HG02840 (cell line): Measurements from ENCODE around the gene ZNF385B.
"Not testable (repeated sequence)": the region's sequence is repeated elsewhere in the genome, so short reads cannot be mapped to it uniquely, and the experiment has no call there.

Source experiments
- ATAC-seq: cut with Tn5 transposase; IDR thresholded peaks from one replicate; pipeline ENCODE4 v1.9.1; 2021; ENCODE audit warnings: mild to moderate bottlenecking, moderate library complexity, moderate number of reproducible peaks; ENCODE audit not compliant: unreplicated experiment, low FRiP score

ZNF385B gene

GRCh38 chr2:179460181-179460929 is 401.1 kb downstream of the ZNF385B start:
- ATAC-seq, result no peak

DNA sequence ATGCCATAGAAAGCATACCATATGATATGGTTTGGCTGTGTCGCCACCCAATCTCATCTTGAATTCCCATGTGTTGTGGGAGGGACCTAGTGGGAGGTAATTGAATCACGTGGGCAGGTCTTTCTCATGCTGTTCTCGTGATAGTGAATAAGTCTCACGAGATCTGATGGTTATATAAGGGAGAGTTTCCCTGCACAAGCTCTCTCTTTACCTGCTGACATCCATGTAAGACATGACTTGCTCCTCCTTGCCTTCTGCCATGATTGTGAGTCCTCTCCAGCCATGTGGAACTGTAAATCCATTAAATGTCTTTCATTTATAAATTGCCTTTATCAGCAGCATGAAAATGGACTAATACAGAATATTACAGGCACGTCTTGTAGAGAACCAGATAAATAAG is 403.3 kb downstream of the ZNF385B start:
- not testable (repeated sequence) for ATAC-seq

- ATAC-seq, result no peak
Measured at GRCh38 chr2:179455824-179456223, 405.6 kb downstream of the ZNF385B start.

DNA sequence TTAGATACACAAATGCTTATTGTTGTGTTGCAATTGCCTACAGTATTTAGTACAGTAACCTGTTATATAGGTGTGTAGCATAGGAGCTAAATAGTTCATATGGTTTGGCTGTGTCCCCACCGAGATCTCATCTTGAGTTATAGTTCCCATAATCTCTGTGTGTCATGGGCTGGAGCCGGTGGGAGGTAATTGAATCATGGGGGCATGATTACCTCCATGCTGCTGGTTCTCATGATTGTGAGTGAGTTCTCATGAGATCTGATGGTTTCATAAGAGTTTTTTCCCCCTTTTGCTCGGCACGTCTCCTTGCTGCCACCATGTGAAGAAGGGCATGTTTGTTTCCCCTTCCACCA is 406.3 kb downstream of the ZNF385B start:
- no peak for ATAC-seq

- no peak for ATAC-seq
Measured at GRCh38 chr2:179454443-179455171, 406.8 kb downstream of the ZNF385B start.

GRCh38 chr2:179449010-179449409 is 412.4 kb downstream of the ZNF385B start:
- no peak for ATAC-seq

- no peak for ATAC-seq
Measured at GRCh38 chr2:179447839-179448447, 413.5 kb downstream of the ZNF385B start.

DNA sequence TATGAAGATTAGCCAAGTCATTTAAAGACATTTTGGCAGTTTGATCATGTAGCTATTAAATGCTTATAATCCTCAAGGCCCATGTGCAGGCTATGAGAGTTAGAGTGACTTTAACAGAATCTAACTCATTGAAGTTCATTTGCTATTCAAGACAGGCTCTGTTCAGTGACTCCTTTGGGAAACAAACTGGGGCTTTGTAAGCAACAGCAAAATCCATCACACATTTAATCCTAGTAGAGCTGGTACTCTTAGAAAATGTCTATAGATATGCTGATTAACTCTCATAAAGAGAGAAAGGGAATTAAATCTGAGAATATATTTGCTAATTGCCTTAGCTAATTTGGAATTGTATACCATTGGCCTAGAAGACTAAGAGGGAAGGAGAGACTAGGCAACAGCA is 414.0 kb downstream of the ZNF385B start:
- ATAC-seq, result no peak

DNA sequence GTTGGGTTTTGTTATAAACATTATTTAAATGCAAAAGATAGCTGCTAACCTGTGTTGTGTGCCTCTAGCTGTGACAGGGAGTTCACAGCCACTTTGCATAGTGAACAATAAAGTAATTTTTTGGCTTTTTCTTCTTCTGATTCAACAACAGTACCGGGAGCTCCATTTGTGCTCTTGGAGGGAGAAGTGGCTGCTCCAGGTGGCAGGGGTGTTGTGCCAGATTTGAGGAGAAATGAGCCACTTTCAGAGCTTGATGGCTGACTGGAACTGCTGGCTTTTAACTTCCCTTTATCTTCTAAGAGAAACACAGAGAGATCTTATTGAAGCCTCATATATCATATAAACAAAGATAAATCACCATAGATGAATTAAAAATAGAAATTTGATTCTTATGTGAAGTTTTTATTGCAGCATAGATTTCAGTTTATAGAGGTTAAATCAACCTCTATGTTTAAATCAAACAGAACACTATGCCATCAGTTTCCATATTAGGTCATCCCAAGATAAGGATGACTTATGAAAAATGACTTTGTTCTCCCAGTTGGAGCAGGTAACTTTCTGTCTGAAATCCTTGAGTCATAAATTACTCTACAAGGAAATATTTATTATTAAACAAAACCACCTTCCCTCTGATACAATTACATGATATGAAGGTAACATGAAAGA is 414.8 kb downstream of the ZNF385B start:
- ATAC-seq, result no peak

- ATAC-seq, result no peak
Measured at GRCh38 chr2:179444056-179444455, 417.4 kb downstream of the ZNF385B start.

GRCh38 chr2:179443180-179443579 is 418.2 kb downstream of the ZNF385B start:
- ATAC-seq, result no peak

DNA sequence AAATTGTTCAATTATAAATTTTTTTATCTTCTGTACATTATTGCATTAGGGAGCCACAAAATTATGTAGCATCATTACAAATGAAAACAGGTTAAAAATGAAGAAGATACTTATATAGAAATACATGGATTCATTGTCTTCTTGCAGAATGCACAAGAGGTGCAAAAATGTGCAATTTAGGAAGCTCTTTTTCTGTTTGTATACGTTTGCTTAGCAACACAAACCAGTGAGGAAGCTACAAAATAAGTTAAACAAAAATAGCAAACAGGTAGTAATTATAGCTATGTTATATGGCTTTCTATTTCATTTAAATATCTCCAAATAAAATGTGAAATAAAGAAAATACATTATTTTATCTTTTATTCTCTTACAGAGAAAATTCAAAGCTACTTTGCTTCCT is 419.2 kb downstream of the ZNF385B start:
- no peak for ATAC-seq

GRCh38 chr2:179441551-179441950 is 419.9 kb downstream of the ZNF385B start:
- no peak for ATAC-seq

DNA sequence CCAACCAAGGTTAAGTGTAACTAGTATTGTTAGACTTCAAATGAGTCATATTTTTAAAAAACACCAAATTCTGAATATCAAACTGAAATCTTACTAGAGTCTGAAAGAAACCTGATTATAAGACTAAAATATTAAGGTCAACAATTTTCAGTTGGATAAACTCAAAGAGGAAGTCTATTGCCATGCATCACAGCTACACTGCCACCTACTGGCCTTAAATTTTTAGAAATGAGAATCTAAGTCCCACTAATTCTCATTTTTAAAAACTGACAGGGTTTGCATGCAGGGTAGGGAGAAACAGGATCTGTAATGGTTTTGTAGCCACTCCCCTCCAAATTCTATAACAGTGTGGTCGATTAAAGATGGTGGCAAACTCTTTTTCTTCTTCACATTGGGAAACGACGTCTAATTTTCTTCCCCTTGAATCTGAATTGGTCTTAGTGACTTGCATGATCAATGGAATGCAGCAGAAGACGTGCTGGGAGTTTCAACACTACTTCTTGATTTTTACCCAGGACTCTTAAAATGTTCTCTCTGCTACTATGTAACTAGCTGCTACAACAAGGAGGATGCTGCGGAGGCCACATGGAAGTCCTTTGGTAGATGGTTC is 420.7 kb downstream of the ZNF385B start:
- no peak for ATAC-seq

DNA sequence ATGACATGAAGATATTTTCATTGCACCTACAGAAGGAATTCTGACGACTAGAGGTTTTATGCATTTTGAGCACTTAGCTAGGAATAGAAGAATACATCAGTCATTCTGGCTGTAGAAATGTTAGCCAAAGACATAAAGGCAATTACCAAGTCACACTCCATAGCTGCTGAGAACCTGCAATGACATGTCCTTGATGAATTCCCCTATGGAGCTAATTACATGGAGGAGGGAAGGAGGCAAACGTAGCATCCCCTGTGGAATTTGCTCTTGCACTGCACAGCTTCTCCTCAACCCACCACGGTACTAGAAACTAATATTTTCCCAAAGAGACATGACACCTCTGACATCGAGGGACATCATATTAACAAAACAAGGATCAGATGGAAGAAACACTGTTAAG is 422.8 kb downstream of the ZNF385B start:
- no peak for ATAC-seq

DNA sequence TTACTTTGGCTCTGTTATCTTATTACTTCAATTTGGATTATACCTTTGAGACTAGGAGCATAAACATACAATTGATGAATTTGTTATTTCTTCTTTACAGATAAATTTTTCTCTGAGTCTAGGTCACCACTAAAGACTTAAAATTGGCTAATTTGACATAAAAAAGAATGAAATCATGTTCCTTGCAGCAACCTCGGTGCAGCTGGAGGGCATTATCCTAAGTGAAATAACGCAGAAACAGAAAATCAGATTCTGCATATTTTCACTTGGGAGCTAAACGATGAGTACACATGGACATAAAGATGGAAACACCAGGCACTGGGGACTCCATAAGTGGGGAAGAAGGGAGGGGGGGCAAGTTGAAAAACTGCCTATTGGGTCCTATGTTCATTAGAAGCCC is 424.0 kb downstream of the ZNF385B start:
- no peak for ATAC-seq

- ATAC-seq, result no peak
Measured at GRCh38 chr2:179435566-179435965, 425.8 kb downstream of the ZNF385B start.

DNA sequence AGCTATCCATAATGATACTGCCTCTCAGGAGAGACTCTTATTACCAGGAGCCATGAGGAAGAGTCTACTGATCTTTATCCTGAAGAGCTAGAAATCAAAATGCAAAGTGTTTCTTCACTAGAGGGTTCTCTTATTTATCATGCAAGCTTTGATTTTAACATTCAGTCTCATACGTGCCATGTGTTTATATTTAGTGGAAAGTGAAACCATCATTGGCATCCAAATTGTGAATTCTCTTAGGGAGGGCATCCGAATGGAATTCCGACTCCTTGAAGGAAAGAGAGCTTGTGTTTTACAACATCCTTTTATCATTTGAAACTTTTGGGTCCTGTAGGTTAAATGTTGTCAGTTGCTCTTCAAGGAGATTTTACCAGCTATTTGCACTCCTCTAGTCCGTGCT is 426.4 kb downstream of the ZNF385B start:
- no peak for ATAC-seq

- ATAC-seq, result no peak
Measured at GRCh38 chr2:179434357-179434756, 427.1 kb downstream of the ZNF385B start.

- ATAC-seq, result no peak
Measured at GRCh38 chr2:179432751-179433150, 428.7 kb downstream of the ZNF385B start.

GRCh38 chr2:179429597-179429996 is 431.8 kb downstream of the ZNF385B start:
- ATAC-seq, result no peak
